Activated CD4-positive, alpha-beta memory T cell treated with anti-CD3 and anti-CD28 coated beads for 36 hours (primary cell): ENCODE data around the gene SCN3A. TPM values are rescaled to one million over a fixed set of nuclear protein-coding genes. Genes with fewer than 3 reads are reported as not detected.

Experiments
- CTCF ChIA-PET: fragments of 350-600 bp; sonication (Branson Sonifier 250); formaldehyde crosslinking; loops from one replicate; lab custom pipeline; 2021; ENCODE audit warnings: antibody characterized with exemption, inconsistent platforms; lab: Charles Lee
- POLR2A ChIA-PET: fragments of 350-600 bp; sonication (Branson Sonifier 250); formaldehyde crosslinking; loops from one replicate; lab custom pipeline; 2021; ENCODE audit warnings: antibody characterized with exemption; lab: Charles Lee
- DNase-seq: peaks from one replicate; pipeline ENCODE4 v3.0.0-alpha.2; 2020
- H3K27ac Mint-ChIP-seq: one replicate; pipeline ENCODE4 v1.8.0; 2021; ENCODE audit warnings: mixed read lengths
- H3K27me3 Mint-ChIP-seq: one replicate; pipeline ENCODE4 v1.8.0; 2021; ENCODE audit warnings: mixed read lengths
- H3K36me3 Mint-ChIP-seq: one replicate; pipeline ENCODE4 v1.8.0; 2021; ENCODE audit warnings: mixed read lengths
- H3K4me1 Mint-ChIP-seq: one replicate; pipeline ENCODE4 v1.8.0; 2021; ENCODE audit warnings: low read depth, mixed read lengths
- H3K4me3 Mint-ChIP-seq: one replicate; pipeline ENCODE4 v1.8.0; 2021; ENCODE audit warnings: mild to moderate bottlenecking, mixed read lengths
- H3K9me3 Mint-ChIP-seq: one replicate; pipeline ENCODE4 v1.8.0; 2021; ENCODE audit warnings: mixed read lengths
- intact Hi-C: fragments of 100-400 bp; cut with micrococcal nuclease; formaldehyde crosslinking; loops from one replicate; pipeline ENCODE4 v1.15.1; 2023
- total RNA-seq, 2 experiments: library from RNA; stranded (reverse); gene quantifications; one replicate each; pipeline ENCODE4 v1.2.3, GENCODE V29; 2021

Gene SCN3A
- total RNA-seq, 2 experiments from 2014 or later, result not detected

- Mint-ChIP-seq H3K9me3 (peaks cover 2% of the 10 kb centered on the region), H3K27me3 (peaks cover 1% of the 10 kb centered on the region), H3K4me3 (no peak overlapping the region), H3K36me3 (peaks cover 1% of the 10 kb centered on the region), H3K27ac (no peak overlapping the region), H3K4me1 (no peaks in the 10 kb centered on the region)
- intact Hi-C loops, result no loop called here
- POLR2A ChIA-PET, result no interaction called here
- DNase-seq, result no peak
- CTCF ChIA-PET, result no interaction called here
Observed at GRCh38 chr2:165126244-165126643, 77.6 kb downstream of the SCN3A start.

DNA sequence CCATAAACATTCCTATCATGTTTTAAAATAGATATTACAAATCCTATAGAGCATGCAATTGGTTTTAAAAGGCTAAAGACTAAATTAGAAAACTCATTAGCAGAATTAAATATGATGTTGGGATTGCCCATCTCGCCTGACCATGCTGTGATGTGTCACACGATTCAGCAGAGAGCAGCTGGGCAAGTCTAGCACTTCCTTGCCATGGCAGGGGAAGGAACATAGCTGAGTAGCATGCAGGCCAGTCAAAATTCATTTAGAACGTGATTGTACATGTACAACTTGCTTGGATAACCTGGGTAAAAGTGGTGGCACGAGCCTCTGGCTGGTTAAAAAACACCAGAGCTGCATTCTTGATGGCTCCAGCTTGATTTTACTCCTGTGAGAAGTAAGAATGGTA lies 81.3 kb downstream of the SCN3A start:
- CTCF ChIA-PET, result no interaction called here
- H3K27ac Mint-ChIP-seq, result no peak overlapping the region
- H3K36me3 Mint-ChIP-seq, result no peaks in the 10 kb centered on the region
- H3K4me3 Mint-ChIP-seq, result no peak overlapping the region
- POLR2A ChIA-PET, result no interaction called here
- no peaks in the 10 kb centered on the region for H3K9me3 Mint-ChIP-seq
- no peak for DNase-seq
- no peaks in the 10 kb centered on the region for H3K4me1 Mint-ChIP-seq
- intact Hi-C loops, result no loop called here
- H3K27me3 Mint-ChIP-seq, result no peaks in the 10 kb centered on the region

GRCh38 chr2:165120740-165121467 lies 82.9 kb downstream of the SCN3A start:
- H3K27me3 Mint-ChIP-seq, result no peaks in the 10 kb centered on the region
- ChIA-PET POLR2A (no interaction called here), CTCF (no interaction called here)
- no peaks in the 10 kb centered on the region for H3K4me1 Mint-ChIP-seq
- no peaks in the 10 kb centered on the region for H3K36me3 Mint-ChIP-seq
- no peaks in the 10 kb centered on the region for H3K9me3 Mint-ChIP-seq
- DNase-seq, result no peak
- H3K27ac Mint-ChIP-seq, result no peak overlapping the region
- intact Hi-C loops, result no loop called here
- no peak overlapping the region for H3K4me3 Mint-ChIP-seq

- Mint-ChIP-seq H3K27ac (no peak overlapping the region), H3K4me3 (no peak overlapping the region), H3K27me3 (no peaks in the 10 kb centered on the region), H3K4me1 (no peaks in the 10 kb centered on the region), H3K9me3 (no peaks in the 10 kb centered on the region), H3K36me3 (no peaks in the 10 kb centered on the region)
- CTCF ChIA-PET, result interaction anchor here (0.9 kb wide), 1 partner anchor 98 kb away, joined by 3 read pairs; no protein-coding TSS in a partner anchor
- intact Hi-C loops, result no loop called here
- POLR2A ChIA-PET, result no interaction called here
- DNase-seq, result no peak
Observed at GRCh38 chr2:165115258-165115657, 88.6 kb downstream of the SCN3A start.

DNA sequence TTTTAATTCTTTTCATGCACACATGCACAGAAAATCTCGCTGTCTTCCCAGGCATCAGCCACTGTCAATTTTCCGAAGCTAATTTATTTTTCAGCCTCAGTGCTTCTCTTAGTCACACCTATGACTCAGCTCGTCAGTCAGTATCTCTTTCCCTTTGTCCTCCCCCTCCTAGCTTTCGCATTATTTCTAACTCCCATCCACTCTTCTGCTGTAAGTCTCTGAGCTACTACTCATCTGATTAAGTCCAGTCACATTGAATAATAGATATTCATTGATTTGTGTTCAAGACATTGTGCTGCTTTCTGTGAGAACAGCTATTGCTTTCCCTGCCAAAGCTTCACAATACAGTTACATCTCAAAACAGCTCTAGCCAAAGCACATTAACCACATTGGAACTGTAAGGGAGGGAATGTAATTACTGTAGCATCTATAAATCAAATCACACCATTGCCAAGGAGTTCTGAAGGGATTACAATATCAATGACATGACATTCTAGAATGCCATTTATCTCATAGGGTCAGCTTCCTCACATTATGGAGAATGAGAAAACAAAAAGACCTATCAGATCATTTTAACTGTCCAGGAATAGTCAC lies 89.4 kb downstream of the SCN3A start:
- DNase-seq, result no peak
- Mint-ChIP-seq H3K27ac (no peak overlapping the region), H3K27me3 (no peaks in the 10 kb centered on the region), H3K36me3 (no peaks in the 10 kb centered on the region), H3K4me1 (no peaks in the 10 kb centered on the region), H3K9me3 (no peaks in the 10 kb centered on the region), H3K4me3 (no peak overlapping the region)
- POLR2A ChIA-PET, result no interaction called here
- CTCF ChIA-PET, result no interaction called here
- intact Hi-C loops, result no loop called here

DNA sequence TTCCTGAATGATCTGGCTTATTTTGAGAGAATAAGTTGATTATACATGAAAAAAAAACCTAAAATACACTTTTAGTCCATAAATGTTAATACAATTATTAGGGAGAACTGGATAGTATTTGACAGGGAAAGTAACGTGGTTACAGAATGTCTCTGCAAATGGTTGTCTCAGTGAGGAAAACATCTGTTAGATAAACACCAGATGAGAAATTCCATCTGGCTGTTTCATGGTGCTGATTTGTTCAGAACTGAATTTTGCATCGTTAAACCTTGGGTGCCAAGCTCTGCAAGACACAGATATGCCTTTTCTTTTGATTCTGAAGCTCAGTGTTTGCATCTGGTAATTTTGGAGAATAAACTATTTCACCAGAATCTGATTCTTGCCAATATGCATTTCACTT lies 90.4 kb downstream of the SCN3A start:
- no peak for DNase-seq
- Mint-ChIP-seq H3K9me3 (no peaks in the 10 kb centered on the region), H3K27me3 (no peaks in the 10 kb centered on the region), H3K36me3 (no peaks in the 10 kb centered on the region), H3K4me3 (no peak overlapping the region), H3K27ac (no peak overlapping the region), H3K4me1 (no peaks in the 10 kb centered on the region)
- intact Hi-C loops, result no loop called here
- ChIA-PET POLR2A (no interaction called here), CTCF (no interaction called here)

DNA sequence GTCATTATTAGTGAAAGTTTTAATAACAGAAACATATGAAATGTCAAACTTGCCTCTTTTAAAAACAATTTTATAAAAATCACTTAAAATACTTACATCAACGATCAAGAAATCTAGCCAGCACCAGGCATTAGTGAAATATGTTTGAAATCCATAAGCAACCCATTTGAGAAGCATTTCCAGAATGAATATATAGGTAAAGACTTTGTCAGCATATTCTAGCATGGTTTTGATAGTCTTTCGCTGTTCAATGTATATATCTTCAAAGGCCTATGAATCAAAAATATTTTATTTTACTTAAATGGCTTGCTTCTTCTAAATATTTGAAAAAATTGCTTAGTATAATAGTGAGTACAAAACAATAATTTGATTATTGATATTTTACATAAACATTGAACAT lies 91.1 kb downstream of the SCN3A start:
- no peak overlapping the region for H3K27ac Mint-ChIP-seq
- H3K4me1 Mint-ChIP-seq, result no peaks in the 10 kb centered on the region
- ChIA-PET POLR2A (no interaction called here), CTCF (interaction anchor here (1.3 kb wide), 1 partner anchor 91 kb away, joined by 4 read pairs; the partner anchor contains the start of gene SCN3A)
- H3K4me3 Mint-ChIP-seq, result no peak overlapping the region
- no peaks in the 10 kb centered on the region for H3K9me3 Mint-ChIP-seq
- DNase-seq, result no peak
- no peaks in the 10 kb centered on the region for H3K36me3 Mint-ChIP-seq
- H3K27me3 Mint-ChIP-seq, result no peaks in the 10 kb centered on the region
- intact Hi-C loops, result no loop called here

DNA sequence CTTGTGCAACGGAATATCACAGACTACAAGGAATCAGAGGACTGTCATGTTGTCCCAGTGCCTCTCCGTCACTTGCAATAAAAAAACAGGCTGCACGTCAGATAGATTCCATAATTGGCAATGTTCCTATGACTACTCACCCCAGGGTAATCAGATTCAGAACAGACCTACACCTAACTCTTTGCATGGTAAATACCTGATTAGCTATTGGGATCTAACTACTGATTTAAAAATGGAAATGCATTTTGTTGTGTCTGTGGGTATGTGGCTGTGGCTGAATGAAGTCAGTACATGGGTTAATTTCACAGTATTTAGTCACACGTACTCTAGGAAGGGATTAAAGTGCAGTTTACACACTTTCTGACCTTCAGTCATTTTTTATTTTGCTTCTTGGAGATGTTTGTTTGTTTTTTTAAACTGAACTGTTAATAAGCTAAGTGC lies 91.7 kb downstream of the SCN3A start:
- ChIA-PET CTCF (interaction anchor here (1.3 kb wide), 1 partner anchor 92 kb away, joined by 4 read pairs; the partner anchor contains the start of gene SCN3A), POLR2A (no interaction called here)
- DNase-seq, result no peak
- no peaks in the 10 kb centered on the region for H3K9me3 Mint-ChIP-seq
- H3K27me3 Mint-ChIP-seq, result no peaks in the 10 kb centered on the region
- no peak overlapping the region for H3K4me3 Mint-ChIP-seq
- intact Hi-C loops, result no loop called here
- no peaks in the 10 kb centered on the region for H3K36me3 Mint-ChIP-seq
- H3K27ac Mint-ChIP-seq, result no peak overlapping the region
- no peaks in the 10 kb centered on the region for H3K4me1 Mint-ChIP-seq

- CTCF ChIA-PET, result no interaction called here
- DNase-seq, result no peak
- intact Hi-C loops, result no loop called here
- Mint-ChIP-seq H3K9me3 (no peaks in the 10 kb centered on the region), H3K36me3 (no peaks in the 10 kb centered on the region), H3K27me3 (peaks cover under 1% of the 10 kb centered on the region), H3K27ac (no peak overlapping the region), H3K4me1 (no peaks in the 10 kb centered on the region), H3K4me3 (no peak overlapping the region)
- POLR2A ChIA-PET, result no interaction called here
Observed at GRCh38 chr2:165110394-165110793, 93.5 kb downstream of the SCN3A start.

DNA sequence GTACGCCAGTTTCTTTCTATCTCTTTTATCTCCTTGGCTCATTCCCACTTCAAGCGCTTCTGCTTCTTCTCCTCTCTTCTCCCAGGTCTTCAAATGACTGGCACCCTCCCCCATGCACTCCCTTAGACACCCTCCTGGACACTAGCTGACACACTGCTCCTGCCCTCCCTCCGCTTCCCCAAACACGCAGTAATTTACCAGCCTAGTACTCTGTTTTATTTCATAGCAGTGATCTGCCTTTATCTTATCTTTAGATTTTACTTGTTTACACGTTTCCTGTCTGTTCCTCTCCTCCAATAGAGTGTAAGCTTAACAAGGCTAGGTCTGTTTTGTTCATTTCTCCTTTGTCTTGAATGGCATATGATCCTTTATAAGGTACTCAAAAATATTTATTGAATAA lies 93.9 kb downstream of the SCN3A start:
- intact Hi-C loops, result no loop called here
- Mint-ChIP-seq H3K4me1 (no peaks in the 10 kb centered on the region), H3K36me3 (no peaks in the 10 kb centered on the region), H3K4me3 (no peak overlapping the region), H3K27me3 (peaks cover 1% of the 10 kb centered on the region), H3K9me3 (no peaks in the 10 kb centered on the region), H3K27ac (no peak overlapping the region)
- no peak for DNase-seq
- CTCF ChIA-PET, result no interaction called here
- POLR2A ChIA-PET, result no interaction called here

DNA sequence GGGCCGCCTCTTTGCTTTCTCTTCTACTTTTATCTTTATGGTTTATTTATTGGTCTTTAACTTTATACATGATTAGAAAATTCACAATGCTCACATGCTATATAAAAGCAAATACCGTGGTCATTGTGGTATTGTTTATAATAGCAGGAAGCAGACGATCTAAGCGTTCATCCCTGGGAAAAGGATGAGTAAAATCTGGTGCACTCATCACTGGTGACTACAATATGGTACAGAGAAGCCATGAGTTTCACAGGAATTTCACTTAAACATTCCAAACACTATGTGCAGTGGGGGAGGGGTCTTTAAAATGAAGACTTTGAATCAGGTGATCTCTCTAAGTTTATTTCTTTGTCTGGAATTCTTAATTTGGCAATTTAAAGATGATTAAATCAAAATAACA lies 97.9 kb downstream of the SCN3A start:
- H3K9me3 Mint-ChIP-seq, result no peaks in the 10 kb centered on the region
- no peaks in the 10 kb centered on the region for H3K4me1 Mint-ChIP-seq
- CTCF ChIA-PET, result no interaction called here
- DNase-seq, result no peak
- peaks cover 1% of the 10 kb centered on the region for H3K27me3 Mint-ChIP-seq
- H3K27ac Mint-ChIP-seq, result no peak overlapping the region
- intact Hi-C loops, result no loop called here
- no peaks in the 10 kb centered on the region for H3K36me3 Mint-ChIP-seq
- H3K4me3 Mint-ChIP-seq, result no peak overlapping the region
- POLR2A ChIA-PET, result no interaction called here

- no peaks in the 10 kb centered on the region for H3K27me3 Mint-ChIP-seq
- ChIA-PET CTCF (no interaction called here), POLR2A (no interaction called here)
- no peaks in the 10 kb centered on the region for H3K36me3 Mint-ChIP-seq
- no peak overlapping the region for H3K4me3 Mint-ChIP-seq
- no peaks in the 10 kb centered on the region for H3K4me1 Mint-ChIP-seq
- H3K27ac Mint-ChIP-seq, result no peak overlapping the region
- intact Hi-C loops, result no loop called here
- peaks cover 2% of the 10 kb centered on the region for H3K9me3 Mint-ChIP-seq
- no peak for DNase-seq
Observed at GRCh38 chr2:165087933-165088901, 115.6 kb downstream of the SCN3A start.
